ENCODE results near the gene KCMF1. TPM values are rescaled to one million over a fixed set of nuclear protein-coding genes. Genes with fewer than 3 reads are reported as not detected.
A peak's percentile ranks its signal among the peaks of the same experiment; 100 is the strongest.

KCMF1 gene
- total RNA-seq, 1 donor, result 80.3 TPM

DNA sequence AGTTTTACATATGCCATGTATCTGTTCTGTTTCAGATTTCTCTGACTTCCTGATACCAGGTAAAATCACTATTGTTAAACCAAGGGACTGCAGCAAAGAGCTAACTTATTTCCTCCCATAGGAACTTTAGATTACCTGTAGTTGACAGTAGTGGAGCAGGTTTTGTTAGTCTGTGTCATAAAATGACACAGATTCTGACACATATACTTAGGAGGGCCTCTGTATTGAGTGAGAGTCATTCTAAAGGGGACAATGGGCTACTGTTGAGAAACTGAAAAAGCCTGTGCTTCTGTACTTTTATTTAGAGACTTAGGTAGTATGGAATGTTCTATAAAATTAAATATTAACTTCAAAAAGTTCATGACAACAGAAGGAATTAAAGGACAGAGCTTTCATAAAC, 48.2 kb downstream of the KCMF1 start:
- DNase-seq (ENCODE audit: low read depth), result no peak
- TF ChIP-seq, protein P1, sequence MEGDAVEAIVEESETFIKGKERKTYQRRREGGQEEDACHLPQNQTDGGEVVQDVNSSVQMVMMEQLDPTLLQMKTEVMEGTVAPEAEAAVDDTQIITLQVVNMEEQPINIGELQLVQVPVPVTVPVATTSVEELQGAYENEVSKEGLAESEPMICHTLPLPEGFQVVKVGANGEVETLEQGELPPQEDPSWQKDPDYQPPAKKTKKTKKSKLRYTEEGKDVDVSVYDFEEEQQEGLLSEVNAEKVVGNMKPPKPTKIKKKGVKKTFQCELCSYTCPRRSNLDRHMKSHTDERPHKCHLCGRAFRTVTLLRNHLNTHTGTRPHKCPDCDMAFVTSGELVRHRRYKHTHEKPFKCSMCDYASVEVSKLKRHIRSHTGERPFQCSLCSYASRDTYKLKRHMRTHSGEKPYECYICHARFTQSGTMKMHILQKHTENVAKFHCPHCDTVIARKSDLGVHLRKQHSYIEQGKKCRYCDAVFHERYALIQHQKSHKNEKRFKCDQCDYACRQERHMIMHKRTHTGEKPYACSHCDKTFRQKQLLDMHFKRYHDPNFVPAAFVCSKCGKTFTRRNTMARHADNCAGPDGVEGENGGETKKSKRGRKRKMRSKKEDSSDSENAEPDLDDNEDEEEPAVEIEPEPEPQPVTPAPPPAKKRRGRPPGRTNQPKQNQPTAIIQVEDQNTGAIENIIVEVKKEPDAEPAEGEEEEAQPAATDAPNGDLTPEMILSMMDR (IDR thresholded peaks at IDR 0.05; ENCODE audit: insufficient read depth, low read depth, low read length), result no peak
- H3K4me3 ChIP-seq (ENCODE audit: low read depth, low read length), result no peak overlapping the region

DNA sequence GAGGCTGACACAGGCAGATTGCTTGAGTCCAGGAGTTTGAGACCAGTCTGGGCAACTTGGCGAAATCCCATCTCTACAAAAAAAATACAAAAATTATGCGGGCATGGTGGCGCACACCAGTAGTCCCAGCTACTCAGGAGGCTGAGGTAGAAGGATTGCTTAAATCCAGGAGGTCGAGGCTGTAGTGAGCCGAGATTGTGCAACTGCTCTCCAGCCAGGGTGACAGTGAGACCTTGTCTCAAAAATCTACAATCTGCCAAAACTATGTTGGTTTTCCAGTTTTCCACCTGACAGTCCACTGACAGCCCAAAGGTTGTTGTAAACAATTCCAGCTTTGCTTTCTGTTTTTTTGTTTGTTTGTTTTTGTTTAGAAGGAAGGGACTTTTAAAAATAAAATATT, 51.3 kb downstream of the KCMF1 start:
- TF ChIP-seq, protein P1 (IDR thresholded peaks at IDR 0.05; ENCODE audit: insufficient read depth, low read depth, low read length), result no peak
- no peak for DNase-seq (ENCODE audit: low read depth)
- no peak overlapping the region for H3K4me3 ChIP-seq (ENCODE audit: low read depth, low read length)

- TF ChIP-seq, protein P1 (IDR thresholded peaks at IDR 0.05; ENCODE audit: insufficient read depth, low read depth, low read length), result no peak
- no peak overlapping the region for H3K4me3 ChIP-seq (ENCODE audit: low read depth, low read length)
- DNase-seq (ENCODE audit: low read depth), result no peak
These were observed 53.5 kb downstream of the KCMF1 start for GRCh38 chr2:85024372-85025047.

DNA sequence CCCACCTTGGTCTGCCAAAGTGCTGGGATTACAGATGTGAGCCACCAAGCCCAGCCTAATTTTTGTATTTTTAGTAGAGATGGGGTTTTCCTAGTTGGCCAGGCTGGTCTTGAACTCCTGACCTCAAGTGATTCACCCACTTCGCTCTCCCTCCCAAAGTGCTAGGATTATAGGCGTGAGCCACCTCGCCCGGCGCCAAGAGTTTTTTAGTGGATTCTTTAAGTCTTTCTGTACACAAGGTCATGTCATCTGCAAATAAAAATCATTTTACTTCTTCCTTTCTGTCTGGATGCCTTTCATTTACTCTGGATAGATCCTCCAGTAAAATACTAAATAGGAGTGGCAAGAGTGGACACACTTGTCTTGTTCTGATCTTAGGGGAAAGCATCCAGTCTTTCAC, 61.7 kb downstream of the KCMF1 start:
- TF ChIP-seq, protein P1 (IDR thresholded peaks at IDR 0.05; ENCODE audit: insufficient read depth, low read depth, low read length), result no peak
- peak; percentile 23 for DNase-seq (ENCODE audit: low read depth)
- no peak overlapping the region for H3K4me3 ChIP-seq (ENCODE audit: low read depth, low read length)

- no peak for DNase-seq (ENCODE audit: low read depth)
- TF ChIP-seq, protein P1 (IDR thresholded peaks at IDR 0.05; ENCODE audit: insufficient read depth, low read depth, low read length), result no peak
These were observed 62.4 kb downstream of the KCMF1 start for GRCh38 chr2:85033388-85033787.

DNA sequence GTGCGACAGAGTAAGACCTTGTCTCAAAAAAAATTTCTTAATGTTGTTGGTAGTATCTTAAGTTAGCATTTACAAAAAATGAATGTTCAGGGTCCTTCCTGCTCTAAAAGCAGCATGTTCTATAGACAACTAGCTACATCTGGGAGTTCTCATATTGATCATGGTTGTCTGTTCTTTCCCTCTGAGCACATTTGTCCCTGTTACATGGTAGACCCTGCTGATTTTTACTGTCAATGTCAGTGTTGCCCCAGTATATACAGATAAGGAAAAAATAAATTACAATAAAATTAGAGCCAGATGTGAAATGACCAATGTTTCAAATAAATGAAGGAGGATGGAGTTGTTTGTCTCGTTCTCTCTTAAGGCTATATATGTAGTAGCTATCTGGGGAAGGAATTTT, 63.2 kb downstream of the KCMF1 start:
- H3K4me3 ChIP-seq (ENCODE audit: low read depth, low read length), result no peak overlapping the region
- no peak for DNase-seq (ENCODE audit: low read depth)
- TF ChIP-seq, protein P1 (IDR thresholded peaks at IDR 0.05; ENCODE audit: insufficient read depth, low read depth, low read length), result no peak

More at GRCh38 chr2:85033388-85033787, 62.4 kb downstream of the KCMF1 start:
- H3K4me3 ChIP-seq (ENCODE audit: low read depth, low read length), result no peak overlapping the region

GRCh38 chr2:85037622-85038021, 66.7 kb downstream of the KCMF1 start:
- no peak overlapping the region for H3K4me3 ChIP-seq (ENCODE audit: low read depth, low read length)
- DNase-seq (ENCODE audit: low read depth), result no peak
- TF ChIP-seq, protein P1 (IDR thresholded peaks at IDR 0.05; ENCODE audit: insufficient read depth, low read depth, low read length), result no peak

All from fibroblast of villous mesenchyme (primary cell).